IPS-18c (cell line): Measurements from ENCODE around the gene HELZ.
"Not testable (repeated sequence)": the region's sequence is repeated elsewhere in the genome, so short reads cannot be mapped to it uniquely, and the experiment has no call there.

ENCODE experiments used
- H3K4me3 ChIP-seq: 2 replicates; pipeline ENCODE4 v1.7.0; 2013; ENCODE audit warnings: low read depth, mild to moderate bottlenecking, low read length, moderate library complexity; ENCODE audit not compliant: insufficient read depth
- H3K9me3 ChIP-seq: one replicate; pipeline ENCODE4 v1.6.1; 2013; ENCODE audit warnings: mild to moderate bottlenecking, low read length, moderate library complexity; ENCODE audit not compliant: control insufficient read depth, insufficient read depth

HELZ gene

GRCh38 chr17:67139784-67140665, 105.0 kb downstream of the HELZ start:
- Histone ChIP-seq H3K9me3 (no peaks in the 10 kb centered on the region), H3K4me3 (no peak overlapping the region)

- Histone ChIP-seq H3K4me3 (no peak overlapping the region), H3K9me3 (no peaks in the 10 kb centered on the region)
These were observed 105.7 kb downstream of the HELZ start for GRCh38 chr17:67139289-67139688.

GRCh38 chr17:67138392-67138791, 106.6 kb downstream of the HELZ start:
- Histone ChIP-seq H3K4me3 (no peak overlapping the region), H3K9me3 (no peaks in the 10 kb centered on the region)

GRCh38 chr17:67137860-67138259, 107.1 kb downstream of the HELZ start:
- Histone ChIP-seq H3K9me3 (no peaks in the 10 kb centered on the region), H3K4me3 (no peak overlapping the region)

GRCh38 chr17:67137026-67137370, 108.0 kb downstream of the HELZ start:
- H3K9me3 ChIP-seq: no peaks in the 10 kb centered on the region

GRCh38 chr17:67136191-67137025, 108.6 kb downstream of the HELZ start:
- Histone ChIP-seq H3K4me3 (no peak overlapping the region), H3K9me3 (no peaks in the 10 kb centered on the region)

More at GRCh38 chr17:67137026-67137370, 108.0 kb downstream of the HELZ start:
- no peak overlapping the region for H3K4me3 ChIP-seq

- H3K4me3 ChIP-seq: no peak overlapping the region
- no peaks in the 10 kb centered on the region for H3K9me3 ChIP-seq
These were observed 111.8 kb downstream of the HELZ start for GRCh38 chr17:67133161-67133560.

- Histone ChIP-seq H3K4me3 (no peak overlapping the region), H3K9me3 (no peaks in the 10 kb centered on the region)
These were observed 112.6 kb downstream of the HELZ start for GRCh38 chr17:67132366-67132765.

- Histone ChIP-seq H3K4me3 (no peak overlapping the region), H3K9me3 (no peaks in the 10 kb centered on the region)
These were observed 114.2 kb downstream of the HELZ start for GRCh38 chr17:67130768-67131167.

- no peaks in the 10 kb centered on the region for H3K9me3 ChIP-seq
- H3K4me3 ChIP-seq: no peak overlapping the region
These were observed 115.7 kb downstream of the HELZ start for GRCh38 chr17:67129283-67129682.

GRCh38 chr17:67128700-67129099, 116.3 kb downstream of the HELZ start:
- no peaks in the 10 kb centered on the region for H3K9me3 ChIP-seq
- H3K4me3 ChIP-seq: no peak overlapping the region

GRCh38 chr17:67127925-67128324, 117.1 kb downstream of the HELZ start:
- H3K4me3 ChIP-seq: no peak overlapping the region
- H3K9me3 ChIP-seq: no peaks in the 10 kb centered on the region

- H3K9me3 ChIP-seq: no peaks in the 10 kb centered on the region
- no peak overlapping the region for H3K4me3 ChIP-seq
These were observed 118.0 kb downstream of the HELZ start for GRCh38 chr17:67126983-67127382.

- H3K9me3 ChIP-seq: not testable (repeated sequence)
These were observed 118.5 kb downstream of the HELZ start for GRCh38 chr17:67126543-67126942.

GRCh38 chr17:67125924-67126323, 119.1 kb downstream of the HELZ start:
- no peaks in the 10 kb centered on the region for H3K9me3 ChIP-seq
- no peak overlapping the region for H3K4me3 ChIP-seq

More at GRCh38 chr17:67126543-67126942, 118.5 kb downstream of the HELZ start:
- not testable (repeated sequence) for H3K4me3 ChIP-seq

GRCh38 chr17:67125417-67125816, 119.6 kb downstream of the HELZ start:
- Histone ChIP-seq H3K9me3 (no peaks in the 10 kb centered on the region), H3K4me3 (no peak overlapping the region)

- Histone ChIP-seq H3K9me3 (no peaks in the 10 kb centered on the region), H3K4me3 (no peak overlapping the region)
These were observed 120.4 kb downstream of the HELZ start for GRCh38 chr17:67124450-67125148.
